HL-60 (cell line): Measurements from ENCODE around the gene SLC25A17.
A peak's percentile ranks its signal among the peaks of the same experiment; 100 is the strongest.
"Not testable (repeated sequence)": the region's sequence is repeated elsewhere in the genome, so short reads cannot be mapped to it uniquely, and the experiment has no call there.

Experiments
- DNase-seq, 2 experiments: peaks; one replicate each; pipeline ENCODE4 v3.0.0-alpha.2; 2010 to 2020; ENCODE audit warnings: low read depth in 1 of 2, low spot score in 1 of 2
- H3K27ac ChIP-seq: fragments of 250-450 bp; sonication (Bioruptor Pico); replicated peaks from 2 replicates; pipeline ENCODE4 v1.5.1; 2020; ENCODE audit warnings: mild to moderate bottlenecking, moderate library complexity
- H3K27me3 ChIP-seq: fragments of 250-450 bp; sonication (Bioruptor Pico); 2 replicates; pipeline ENCODE4 v1.5.1; 2021; ENCODE audit warnings: mild to moderate bottlenecking, moderate library complexity; ENCODE audit not compliant: insufficient read depth, poor library complexity, severe bottlenecking
- H3K4me3 ChIP-seq: replicated peaks from 2 replicates; pipeline ENCODE4 v1.5.1; 2011; ENCODE audit warnings: mild to moderate bottlenecking, control low read depth, low read length; ENCODE audit not compliant: insufficient read depth
- GABPA ChIP-seq: IDR thresholded peaks from 2 replicates; pipeline ENCODE4 v1.6.1; 2012; ENCODE audit warnings: low read depth
- POLR2AphosphoS5 ChIP-seq: IDR thresholded peaks from 2 replicates; pipeline ENCODE4 v1.6.1; 2012; ENCODE audit warnings: low read depth
- REST ChIP-seq: IDR thresholded peaks from 2 replicates; pipeline ENCODE4 v1.6.1; 2012; ENCODE audit warnings: low read depth; ENCODE audit not compliant: insufficient replicate concordance
- SPI1 ChIP-seq: IDR thresholded peaks from 2 replicates; pipeline ENCODE4 v1.6.1; 2012; ENCODE audit warnings: low read depth, mild to moderate bottlenecking, borderline replicate concordance
- microRNA-seq: library from miRNA; unstranded; fragments of <30 nt; microRNA quantifications from one replicate; pipeline ENCODE4, GENCODE V29; 2018
- TF ChIP-seq, protein P1 (sequence below): IDR thresholded peaks from one replicate; pipeline ENCODE4 v1.5.1; 2011; ENCODE audit warnings: low read length, control low read depth, inconsistent platforms; ENCODE audit not compliant: insufficient read depth

SLC25A17 gene

DNA sequence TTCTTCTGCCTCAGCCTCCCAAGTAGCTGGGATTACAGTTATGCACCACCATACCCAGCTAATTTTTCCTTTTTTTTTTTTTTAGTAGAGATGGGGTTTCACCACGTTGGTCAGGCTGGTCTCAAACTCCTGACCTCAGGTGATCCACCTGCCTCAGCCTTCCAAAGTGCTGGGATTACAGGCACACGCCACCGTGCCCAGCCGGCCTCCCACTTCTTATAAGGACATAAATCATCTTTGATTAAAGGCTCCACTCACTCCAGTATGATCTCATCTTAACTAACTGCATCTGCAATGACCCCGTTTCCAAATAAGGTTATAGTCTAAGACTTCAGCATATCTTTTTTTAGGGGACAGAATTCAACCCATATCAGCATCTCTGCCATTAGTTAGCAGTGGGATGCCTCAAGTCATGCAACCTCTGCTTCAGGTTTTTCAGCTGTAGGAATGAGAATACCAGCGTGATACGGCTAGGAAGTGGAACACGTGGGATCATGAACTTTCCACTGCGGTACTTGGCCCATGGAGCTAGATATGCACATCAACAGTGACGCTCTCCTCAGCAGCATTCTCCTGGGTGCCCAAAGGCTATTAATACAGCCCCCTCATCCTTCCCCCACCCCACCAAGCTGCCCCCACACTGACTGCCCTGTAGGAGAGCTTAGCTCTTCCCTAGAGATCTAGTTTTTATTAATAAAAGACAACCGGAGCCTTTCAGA lies 98.4 kb downstream of the SLC25A17 start:
- TF ChIP-seq REST = no peak
- TF ChIP-seq, protein P1, sequence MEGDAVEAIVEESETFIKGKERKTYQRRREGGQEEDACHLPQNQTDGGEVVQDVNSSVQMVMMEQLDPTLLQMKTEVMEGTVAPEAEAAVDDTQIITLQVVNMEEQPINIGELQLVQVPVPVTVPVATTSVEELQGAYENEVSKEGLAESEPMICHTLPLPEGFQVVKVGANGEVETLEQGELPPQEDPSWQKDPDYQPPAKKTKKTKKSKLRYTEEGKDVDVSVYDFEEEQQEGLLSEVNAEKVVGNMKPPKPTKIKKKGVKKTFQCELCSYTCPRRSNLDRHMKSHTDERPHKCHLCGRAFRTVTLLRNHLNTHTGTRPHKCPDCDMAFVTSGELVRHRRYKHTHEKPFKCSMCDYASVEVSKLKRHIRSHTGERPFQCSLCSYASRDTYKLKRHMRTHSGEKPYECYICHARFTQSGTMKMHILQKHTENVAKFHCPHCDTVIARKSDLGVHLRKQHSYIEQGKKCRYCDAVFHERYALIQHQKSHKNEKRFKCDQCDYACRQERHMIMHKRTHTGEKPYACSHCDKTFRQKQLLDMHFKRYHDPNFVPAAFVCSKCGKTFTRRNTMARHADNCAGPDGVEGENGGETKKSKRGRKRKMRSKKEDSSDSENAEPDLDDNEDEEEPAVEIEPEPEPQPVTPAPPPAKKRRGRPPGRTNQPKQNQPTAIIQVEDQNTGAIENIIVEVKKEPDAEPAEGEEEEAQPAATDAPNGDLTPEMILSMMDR = no peak
- no peak for TF ChIP-seq GABPA
- TF ChIP-seq POLR2AphosphoS5 = no peak
- no peak for TF ChIP-seq SPI1
- Histone ChIP-seq H3K27me3 (no peaks in the 10 kb centered on the region), H3K4me3 (no peak overlapping the region), H3K27ac (no peak overlapping the region)
- no peak for DNase-seq

GRCh38 chr22:40720156-40720537 lies 99.0 kb downstream of the SLC25A17 start:
- not testable (repeated sequence) for H3K27ac ChIP-seq, H3K4me3 ChIP-seq, H3K27me3 ChIP-seq, DNase-seq

Small RNA genes lying within 50 kb of the gene (microRNA-seq; reads per million reads assigned to microRNA genes)
- gene MIR4766 = 20.2 reads per million, percentile 46 among the genes with 10 or more reads in this experiment
